GM18511 (cell line): ENCODE measurements around the gene SEC16A.

Source experiments
- ATAC-seq: cut with Tn5 transposase; IDR thresholded peaks from one replicate; pipeline ENCODE4 v1.9.1; 2021; ENCODE audit warnings: mild to moderate bottlenecking, moderate library complexity; ENCODE audit not compliant: unreplicated experiment

SEC16A gene

GRCh38 chr9:136465500-136466154 is 17.2 kb downstream of the SEC16A start:
- ATAC-seq = no peak

- ATAC-seq = no peak
These were observed 18.6 kb downstream of the SEC16A start for GRCh38 chr9:136464241-136464640.

DNA sequence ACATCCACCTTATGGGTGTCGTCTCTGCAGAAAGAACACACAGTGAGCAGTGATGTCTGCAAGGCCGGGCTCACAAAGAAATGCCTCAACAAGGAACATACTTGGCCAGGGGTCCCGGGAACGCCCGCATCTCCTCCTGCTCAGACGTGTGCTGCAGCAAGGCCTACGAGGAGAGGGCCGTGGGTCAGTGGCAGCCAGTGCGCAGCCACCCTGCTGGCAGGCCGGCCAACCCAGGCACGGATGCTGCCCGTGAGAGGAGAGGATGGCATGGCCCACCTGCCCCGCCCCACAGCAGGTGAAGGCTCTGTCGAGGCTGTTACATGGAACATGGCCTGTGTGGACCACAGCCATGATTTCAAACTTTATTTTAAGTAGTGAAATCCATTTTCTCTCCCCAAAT is 19.3 kb downstream of the SEC16A start:
- ATAC-seq = no peak

GRCh38 chr9:136462664-136463063 is 20.2 kb downstream of the SEC16A start:
- ATAC-seq = no peak

- ATAC-seq = no peak
These were observed 22.0 kb downstream of the SEC16A start for GRCh38 chr9:136460772-136461325.

DNA sequence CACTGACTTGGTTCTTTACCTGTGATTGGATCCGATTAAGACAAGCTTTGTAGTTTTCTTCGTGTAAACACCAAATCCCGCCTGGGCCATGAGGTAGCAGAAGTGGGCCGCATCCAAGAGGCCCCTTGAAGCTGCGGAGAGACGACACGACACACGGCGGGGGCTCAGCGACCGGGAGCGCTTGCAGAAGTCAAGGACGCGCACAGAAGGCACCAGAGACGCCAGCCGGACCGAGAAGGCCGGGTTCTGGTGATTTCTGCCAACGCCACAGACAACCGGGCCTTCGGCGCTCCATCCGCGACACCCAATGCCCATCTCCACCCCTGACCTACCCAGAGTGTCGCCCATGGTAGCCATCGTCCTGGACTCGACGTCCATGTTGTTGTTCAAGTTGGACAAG is 23.4 kb downstream of the SEC16A start:
- ATAC-seq = no peak

GRCh38 chr9:136457326-136457725 is 25.5 kb downstream of the SEC16A start:
- ATAC-seq = no peak

DNA sequence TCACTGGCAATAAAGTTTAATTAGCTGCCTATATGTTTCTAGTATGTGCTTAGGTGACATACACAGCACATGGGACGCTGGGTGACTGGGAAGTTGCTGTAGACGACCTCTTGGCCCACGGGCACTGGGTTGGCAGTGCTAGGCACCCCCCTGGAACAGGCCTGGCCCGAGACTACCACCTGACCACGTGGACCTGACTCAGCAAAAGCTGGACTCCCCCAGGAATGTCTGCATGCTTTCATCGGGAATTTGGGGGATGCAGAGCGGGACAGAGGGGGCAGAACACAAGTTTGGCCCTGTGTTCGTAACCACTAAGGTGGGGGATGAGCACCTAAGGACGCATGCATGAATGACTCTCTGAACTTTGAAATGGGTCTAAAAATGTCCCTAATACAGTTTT is 26.6 kb downstream of the SEC16A start:
- no peak for ATAC-seq

- no peak for ATAC-seq
These were observed 27.5 kb downstream of the SEC16A start for GRCh38 chr9:136455043-136456002.

GRCh38 chr9:136454026-136454796 is 28.6 kb downstream of the SEC16A start:
- ATAC-seq = no peak

- ATAC-seq = no peak
These were observed 29.5 kb downstream of the SEC16A start for GRCh38 chr9:136453326-136453725.

- no peak for ATAC-seq
These were observed 31.5 kb downstream of the SEC16A start for GRCh38 chr9:136451221-136451877.

- no peak for ATAC-seq
These were observed 34.2 kb downstream of the SEC16A start for GRCh38 chr9:136448655-136449054.

GRCh38 chr9:136447173-136447778 is 35.6 kb downstream of the SEC16A start:
- ATAC-seq = no peak

- no peak for ATAC-seq
These were observed 37.0 kb downstream of the SEC16A start for GRCh38 chr9:136445799-136446198.

DNA sequence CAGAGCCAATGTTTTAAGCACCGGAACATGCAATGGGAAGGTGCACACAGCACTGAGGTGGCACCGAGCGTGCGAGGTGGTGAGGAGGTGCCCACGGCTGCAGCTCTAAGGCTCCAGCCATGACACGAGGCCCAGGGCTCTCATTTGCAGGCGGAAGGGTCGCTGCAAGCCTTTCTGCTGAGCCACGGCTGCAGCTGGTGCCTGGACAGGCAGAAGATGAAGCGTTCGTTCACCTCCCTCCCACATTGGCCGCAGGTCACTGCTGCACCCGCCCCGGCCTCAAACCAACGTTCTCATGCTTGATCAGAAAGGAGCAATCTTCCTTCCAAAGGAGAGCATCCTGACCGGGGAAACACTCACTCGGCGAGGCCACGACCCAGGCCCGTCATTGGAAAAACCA is 38.7 kb downstream of the SEC16A start:
- ATAC-seq = no peak

DNA sequence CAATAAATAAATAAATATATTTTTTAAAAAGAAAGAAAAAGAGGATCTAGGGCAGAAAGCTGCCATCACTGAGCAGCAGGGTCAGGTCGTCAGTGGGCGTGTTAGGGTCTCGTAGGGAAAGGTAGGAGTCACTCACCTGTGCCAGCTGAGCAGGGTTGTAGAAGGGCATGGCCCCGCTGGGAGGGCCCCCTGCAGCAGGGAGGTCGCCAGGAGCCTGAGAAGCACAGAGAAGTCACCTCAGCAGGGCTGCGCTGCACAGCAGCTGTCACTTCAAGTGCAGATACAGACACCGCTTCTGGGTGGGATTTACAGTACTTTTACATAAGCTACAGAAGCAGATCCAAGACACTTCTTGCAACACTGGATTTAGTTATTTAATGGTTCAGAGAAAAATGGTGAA is 39.2 kb downstream of the SEC16A start:
- ATAC-seq = no peak

GRCh38 chr9:136443087-136443486 is 39.8 kb downstream of the SEC16A start:
- ATAC-seq = no peak

- ATAC-seq = no peak
These were observed 40.6 kb downstream of the SEC16A start for GRCh38 chr9:136442265-136442664.

GRCh38 chr9:136441681-136442245 is 41.1 kb downstream of the SEC16A start:
- no peak for ATAC-seq
